ENCODE measurements around the gene TP53BP2.

DNA sequence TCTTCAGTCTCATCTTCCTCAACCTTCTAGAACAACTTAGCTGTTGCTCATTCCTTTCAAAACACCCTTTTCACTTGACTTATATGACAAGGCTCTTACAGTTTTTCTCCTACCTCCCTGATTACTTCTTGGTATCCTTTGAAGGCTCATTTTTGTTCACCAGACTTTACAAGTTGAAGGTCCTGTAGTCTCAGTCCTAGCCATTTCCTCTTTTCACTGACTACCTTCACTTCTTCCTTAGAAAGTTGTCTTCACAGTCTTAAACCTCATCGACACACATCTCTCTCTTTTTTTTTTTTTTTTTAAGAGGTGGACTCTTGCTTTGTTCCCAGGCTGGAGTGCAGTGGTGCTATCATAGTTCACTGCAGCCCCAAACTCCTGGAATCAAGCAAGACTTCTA lies 6.6 kb upstream of the TP53BP2 start:
- TF ChIP-seq JUN (IDR thresholded peaks at IDR 0.05; ENCODE audit: borderline replicate concordance, insufficient read depth, insufficient read length, low read depth) (no peak), POLR2AphosphoS5 (IDR thresholded peaks at IDR 0.05; ENCODE audit: insufficient read depth, low read depth, low read length) (no peak), POLR2A (IDR thresholded peaks at IDR 0.05; ENCODE audit: low read depth, low read length) (no peak)
